ENCODE results near the gene MAPK4.

The MAPK4 gene

GRCh38 chr18:50689578-50689977 is 129.7 kb downstream of the MAPK4 start:
- no peak overlapping the region for H3K27ac ChIP-seq
- no peak for TF ChIP-seq ZFX (IDR thresholded peaks at IDR 0.05)
- no peak for TF ChIP-seq CTCF (conservative IDR thresholded peaks at IDR 0.05)

GRCh38 chr18:50694147-50694546 is 134.3 kb downstream of the MAPK4 start:
- H3K27ac ChIP-seq = no peak overlapping the region
- no peak for TF ChIP-seq CTCF (conservative IDR thresholded peaks at IDR 0.05)
- no peak for TF ChIP-seq ZFX (IDR thresholded peaks at IDR 0.05)

GRCh38 chr18:50695431-50696176 is 135.7 kb downstream of the MAPK4 start:
- H3K27ac ChIP-seq = no peak overlapping the region
- no peak for TF ChIP-seq CTCF (conservative IDR thresholded peaks at IDR 0.05)
- TF ChIP-seq ZFX (IDR thresholded peaks at IDR 0.05) = no peak

- no peak overlapping the region for H3K27ac ChIP-seq
- TF ChIP-seq CTCF (conservative IDR thresholded peaks at IDR 0.05) (no peak), ZFX (IDR thresholded peaks at IDR 0.05) (no peak)
These were observed 136.5 kb downstream of the MAPK4 start for GRCh38 chr18:50696436-50696835.

- TF ChIP-seq CTCF (conservative IDR thresholded peaks at IDR 0.05) (no peak), ZFX (IDR thresholded peaks at IDR 0.05) (no peak)
- H3K27ac ChIP-seq = no peak overlapping the region
These were observed 137.0 kb downstream of the MAPK4 start for GRCh38 chr18:50696929-50697328.

- TF ChIP-seq ZFX (IDR thresholded peaks at IDR 0.05) (no peak), CTCF (conservative IDR thresholded peaks at IDR 0.05) (no peak)
- no peak overlapping the region for H3K27ac ChIP-seq
These were observed 137.6 kb downstream of the MAPK4 start for GRCh38 chr18:50697509-50697908.

GRCh38 chr18:50700245-50701165 is 140.6 kb downstream of the MAPK4 start:
- H3K27ac ChIP-seq = no peak overlapping the region
- TF ChIP-seq ZFX (IDR thresholded peaks at IDR 0.05) (no peak), CTCF (conservative IDR thresholded peaks at IDR 0.05) (no peak)

Measured in C4-2B (cell line).